NCI-H2227 (cell line): ENCODE measurements around the gene FBLN5.

Experiments used
- DNase-seq: peaks from one replicate; lab custom pipeline; 2025; ENCODE audit not compliant: unreplicated experiment; lab: John Stamatoyannopoulos, UW

The FBLN5 gene

DNA sequence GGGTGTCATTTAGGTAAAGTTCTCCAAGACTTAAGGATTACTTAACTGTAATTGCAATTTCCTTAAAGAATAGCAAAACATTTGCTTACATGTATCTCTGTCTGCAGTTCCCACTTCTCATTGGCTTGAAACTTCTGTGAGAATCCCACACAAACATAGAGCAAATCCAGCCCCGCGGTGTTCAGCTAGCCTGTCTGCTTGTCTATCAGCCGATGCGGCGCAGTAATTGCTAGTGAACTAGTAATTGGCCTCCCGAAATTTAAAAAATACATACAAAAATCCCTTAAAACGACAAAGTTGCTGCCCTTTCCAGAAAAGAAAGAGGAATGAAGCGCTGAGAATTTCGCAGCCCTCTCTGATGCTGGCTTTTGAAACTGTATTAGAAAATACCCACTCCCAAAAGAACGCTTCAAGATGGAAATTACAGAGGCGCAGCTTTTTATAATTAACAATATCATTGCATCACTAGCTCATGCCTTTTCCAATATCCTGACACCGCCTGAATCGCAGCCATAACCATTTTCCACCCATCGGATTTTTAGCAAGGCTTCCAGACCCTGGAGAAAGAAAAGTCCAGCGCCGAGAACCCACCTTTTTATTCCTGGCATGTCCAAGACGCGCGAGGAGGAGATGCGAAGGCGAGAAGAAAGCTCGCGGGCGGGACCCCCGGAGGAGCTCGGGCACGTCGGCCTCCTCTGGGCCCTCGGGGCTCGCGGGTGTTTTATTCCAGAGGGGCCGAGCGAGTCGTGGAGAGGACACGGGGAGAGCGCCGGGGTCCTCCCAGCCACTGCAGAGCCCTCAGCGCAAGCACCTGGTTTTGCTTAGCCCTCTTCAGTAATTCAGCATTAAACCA lies 646 bp downstream of the FBLN5 start:
- DNase-seq, result no peak

DNA sequence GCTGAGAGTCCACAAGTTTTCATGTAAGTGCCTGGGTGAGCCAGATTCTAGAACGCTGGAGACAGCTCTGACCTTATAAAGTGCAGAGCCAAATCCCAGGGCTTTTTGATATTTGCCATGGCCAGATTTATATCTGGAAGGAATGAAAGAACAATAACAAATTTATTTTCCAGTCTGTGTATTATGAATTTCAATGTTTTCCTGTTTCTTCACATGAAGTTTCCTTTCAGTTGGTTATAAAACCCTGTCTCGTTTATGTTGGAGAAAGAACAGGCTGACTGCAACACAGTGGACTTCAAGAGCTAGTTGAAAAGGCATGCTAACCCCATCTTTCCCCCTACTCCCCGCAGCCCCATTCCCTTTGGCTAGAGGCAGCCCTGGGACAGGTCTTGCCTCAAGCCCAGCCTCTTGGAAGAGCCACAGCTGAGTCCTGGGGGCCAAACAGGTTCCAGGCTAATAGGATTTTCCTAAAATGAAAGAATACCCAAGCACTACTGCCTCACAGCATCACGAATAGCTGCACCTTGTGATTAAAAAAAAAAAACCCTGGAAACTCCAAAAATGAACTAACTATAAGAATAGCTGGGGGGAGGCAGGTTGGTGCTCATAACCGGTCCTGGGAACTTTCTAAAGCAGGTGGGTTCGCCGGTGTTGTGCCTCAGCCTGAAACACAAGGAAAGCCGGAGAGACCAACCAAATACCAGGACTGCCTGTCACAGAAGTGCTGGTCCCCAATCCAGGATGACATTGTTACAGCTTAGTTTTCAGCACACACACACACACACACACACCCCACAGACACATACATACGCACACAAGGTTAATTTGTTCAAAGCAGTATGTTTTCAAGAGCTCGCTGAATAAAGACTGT lies 1.5 kb downstream of the FBLN5 start:
- DNase-seq, result no peak

DNA sequence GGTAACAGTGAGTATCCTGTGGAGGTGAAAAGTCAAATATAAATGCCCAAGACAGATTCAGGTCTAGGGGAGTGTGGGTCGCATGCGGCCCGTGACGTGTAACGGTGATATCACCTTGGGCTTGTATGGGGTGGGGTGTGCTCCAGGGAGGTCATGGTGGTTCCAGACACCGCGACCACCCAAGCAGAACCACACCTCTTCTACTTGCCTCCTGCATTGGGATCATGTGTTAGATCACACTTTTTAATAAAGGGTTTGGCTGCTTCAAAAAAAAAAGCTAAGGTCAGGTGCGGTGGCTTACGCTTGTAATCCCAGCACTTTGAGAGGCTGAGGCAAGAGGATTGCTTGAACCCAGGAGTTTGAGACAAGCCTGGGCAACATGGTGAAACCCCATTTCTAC lies 4.5 kb downstream of the FBLN5 start:
- DNase-seq, result no peak

DNA sequence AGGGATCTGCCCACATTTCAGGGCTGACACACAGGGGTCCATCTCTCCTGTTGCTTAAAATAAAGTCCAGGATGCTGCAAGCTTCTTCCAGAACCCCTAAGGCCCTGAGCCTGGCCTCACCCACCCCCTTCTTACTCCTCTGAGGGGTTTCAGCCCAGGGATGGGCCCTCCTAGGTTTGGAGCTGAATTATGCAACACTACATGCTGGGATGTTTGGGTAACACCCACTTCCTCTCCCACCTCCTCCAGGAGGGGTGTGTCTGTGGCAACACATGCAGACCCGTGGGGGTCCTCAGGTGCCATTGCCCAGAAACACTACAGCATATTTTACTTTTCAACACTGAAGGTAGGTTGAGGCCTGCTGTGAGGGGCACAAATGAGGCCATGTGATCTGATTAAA lies 5.4 kb downstream of the FBLN5 start:
- no peak for DNase-seq

DNA sequence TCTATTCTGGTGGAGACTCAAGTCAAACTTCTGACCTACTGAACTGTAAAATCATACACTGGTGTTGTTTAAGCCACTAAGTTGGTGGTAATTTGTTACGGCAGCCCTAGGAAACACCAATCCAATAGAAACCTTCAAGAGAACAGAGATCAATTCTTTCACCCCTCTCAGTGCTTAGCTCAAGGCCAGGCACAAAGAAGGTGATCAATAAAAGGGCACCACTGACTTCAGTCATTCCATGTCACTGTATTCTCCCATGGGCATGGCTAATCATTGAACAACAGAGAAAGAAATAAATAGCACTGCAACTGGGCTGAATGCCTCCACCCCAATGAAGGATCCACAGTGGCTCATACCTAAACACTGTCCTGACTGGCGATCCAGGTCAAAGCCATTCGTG lies 7.3 kb downstream of the FBLN5 start:
- no peak for DNase-seq

DNA sequence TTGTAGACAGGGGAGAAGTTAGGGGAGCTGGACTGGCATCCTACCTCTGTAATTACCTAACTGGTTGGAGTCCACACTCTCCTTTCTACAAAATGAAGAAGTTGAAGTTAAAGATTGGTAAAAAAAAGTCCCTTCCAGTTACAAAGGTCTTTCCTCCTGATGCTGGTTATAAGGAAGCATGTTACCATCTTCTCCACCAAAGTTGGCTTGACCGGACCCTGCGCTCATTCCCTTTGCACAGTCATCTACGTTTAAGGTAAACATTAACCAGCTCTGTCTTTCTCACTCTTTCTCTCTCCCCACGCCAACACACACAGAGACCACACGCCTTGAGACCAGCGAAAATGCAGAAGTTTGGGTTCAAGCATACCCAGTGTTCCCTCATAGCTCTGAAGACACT lies 11.9 kb downstream of the FBLN5 start:
- no peak for DNase-seq

DNA sequence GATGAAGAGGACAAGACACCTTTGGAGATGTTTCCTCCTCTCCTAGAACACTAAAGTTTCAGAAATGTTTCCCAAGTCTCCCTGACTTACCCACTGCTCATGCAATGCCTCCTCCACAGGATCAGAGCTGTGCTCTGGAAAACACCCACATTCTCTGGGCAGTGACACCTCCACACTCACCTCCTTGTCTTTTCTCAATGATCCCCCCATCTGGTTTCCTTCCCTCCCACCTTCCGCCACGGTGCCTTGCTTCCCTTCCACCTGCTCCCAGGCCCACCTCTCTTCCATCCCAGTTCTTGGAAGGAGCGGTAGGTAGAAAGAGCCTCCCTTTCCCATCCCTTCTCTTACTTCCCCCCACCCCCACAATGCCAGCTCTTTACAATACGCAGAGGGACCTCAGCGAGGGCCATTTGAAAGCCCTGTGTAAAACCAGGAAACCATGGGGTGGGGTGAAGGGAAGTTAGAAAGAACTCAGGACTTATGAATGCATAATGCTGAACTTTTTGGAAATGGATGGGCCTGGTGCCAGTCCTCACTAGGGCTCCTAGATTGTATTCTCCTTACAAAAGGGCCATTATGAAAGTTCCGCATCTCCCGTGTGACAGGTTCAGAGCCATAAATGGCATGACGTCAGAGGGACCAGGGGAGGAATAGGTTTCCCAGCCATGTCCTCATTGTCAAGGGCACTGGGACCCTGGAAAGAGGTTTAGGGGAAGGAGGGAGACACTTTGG lies 12.8 kb downstream of the FBLN5 start:
- no peak for DNase-seq

DNA sequence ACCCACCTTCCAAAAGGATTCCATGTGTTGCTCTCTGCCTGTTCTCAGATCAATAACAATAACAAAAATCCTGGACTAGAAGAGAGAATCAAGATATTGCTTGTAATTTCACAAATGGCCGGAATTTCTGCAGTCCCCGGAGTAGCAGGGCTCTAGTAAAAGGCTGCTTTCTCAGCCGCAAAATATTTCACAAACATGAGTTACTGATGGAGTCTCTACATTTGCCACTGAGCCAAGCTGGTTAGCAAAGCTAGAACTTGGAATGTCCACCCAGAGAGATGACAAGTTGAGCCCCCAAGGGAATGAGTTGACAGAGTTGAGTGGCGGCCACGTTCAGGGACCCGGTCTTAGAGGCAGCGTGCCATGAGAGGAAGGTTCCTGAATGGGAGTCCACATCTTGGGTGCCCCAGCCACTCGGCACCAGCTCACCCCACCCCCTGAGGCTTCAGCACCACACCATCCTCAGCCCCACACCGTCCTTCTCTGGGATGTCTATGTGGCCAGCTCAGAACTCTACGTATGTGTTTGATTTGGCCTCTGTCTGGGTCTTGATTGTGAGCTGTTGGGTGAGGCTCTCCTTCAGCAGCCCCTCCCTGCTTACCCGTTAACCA lies 15.9 kb downstream of the FBLN5 start:
- DNase-seq, result no peak

DNA sequence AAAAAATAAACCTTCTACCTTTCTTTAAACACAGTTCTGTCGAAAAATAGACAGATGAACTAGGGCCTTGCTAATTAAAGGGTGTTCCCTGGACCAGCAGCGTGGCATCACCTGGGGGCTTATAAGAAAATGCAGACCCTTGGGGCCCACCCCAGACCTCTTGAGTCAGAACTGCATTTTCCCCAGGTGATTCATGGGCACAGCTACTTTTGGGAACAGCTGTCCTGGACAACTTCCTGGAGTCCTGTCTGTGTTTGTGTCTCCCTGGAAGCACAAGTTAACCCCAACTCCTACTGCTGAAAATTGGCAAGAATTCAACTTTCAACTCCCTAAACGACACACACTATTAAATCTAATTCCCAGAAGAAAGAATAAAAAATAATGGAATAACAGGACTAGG lies 17.8 kb downstream of the FBLN5 start:
- no peak for DNase-seq

DNA sequence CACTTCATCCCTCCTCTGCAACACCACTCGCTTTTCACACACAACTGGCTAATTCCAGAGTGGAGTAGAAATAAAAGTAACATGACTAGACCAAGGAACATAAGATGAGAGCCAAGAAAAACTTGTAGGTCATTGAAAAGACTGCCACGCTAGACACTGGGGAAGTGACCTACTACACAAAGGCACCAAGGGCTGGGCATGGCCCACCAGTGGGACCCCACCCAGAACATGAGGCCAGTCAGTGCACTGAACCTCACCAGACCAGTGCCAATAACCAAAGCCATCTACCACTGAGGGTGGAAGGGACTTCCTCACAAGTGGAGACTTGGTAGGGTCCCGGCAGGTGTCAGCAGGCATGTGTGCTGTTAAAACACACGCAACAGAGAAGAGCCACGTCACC lies 19.7 kb downstream of the FBLN5 start:
- no peak for DNase-seq

DNA sequence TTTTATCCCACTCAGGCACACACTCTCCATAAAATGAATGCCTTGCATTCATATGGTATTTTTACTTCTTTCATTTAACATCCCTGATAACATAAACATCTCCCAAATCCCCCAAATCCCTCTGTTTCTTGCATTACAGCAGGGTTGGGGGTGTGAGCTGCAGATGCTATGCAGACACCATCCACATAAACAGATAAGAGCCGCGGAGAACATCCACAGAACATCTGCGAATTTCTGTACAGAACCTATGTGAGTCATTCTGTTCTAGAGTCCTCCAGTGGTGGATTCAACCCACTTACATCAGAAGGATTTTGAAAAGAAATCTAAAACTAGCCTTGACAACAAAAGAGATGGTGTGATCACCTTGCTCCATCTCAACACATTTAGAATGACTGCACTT lies 20.3 kb downstream of the FBLN5 start:
- no peak for DNase-seq

DNA sequence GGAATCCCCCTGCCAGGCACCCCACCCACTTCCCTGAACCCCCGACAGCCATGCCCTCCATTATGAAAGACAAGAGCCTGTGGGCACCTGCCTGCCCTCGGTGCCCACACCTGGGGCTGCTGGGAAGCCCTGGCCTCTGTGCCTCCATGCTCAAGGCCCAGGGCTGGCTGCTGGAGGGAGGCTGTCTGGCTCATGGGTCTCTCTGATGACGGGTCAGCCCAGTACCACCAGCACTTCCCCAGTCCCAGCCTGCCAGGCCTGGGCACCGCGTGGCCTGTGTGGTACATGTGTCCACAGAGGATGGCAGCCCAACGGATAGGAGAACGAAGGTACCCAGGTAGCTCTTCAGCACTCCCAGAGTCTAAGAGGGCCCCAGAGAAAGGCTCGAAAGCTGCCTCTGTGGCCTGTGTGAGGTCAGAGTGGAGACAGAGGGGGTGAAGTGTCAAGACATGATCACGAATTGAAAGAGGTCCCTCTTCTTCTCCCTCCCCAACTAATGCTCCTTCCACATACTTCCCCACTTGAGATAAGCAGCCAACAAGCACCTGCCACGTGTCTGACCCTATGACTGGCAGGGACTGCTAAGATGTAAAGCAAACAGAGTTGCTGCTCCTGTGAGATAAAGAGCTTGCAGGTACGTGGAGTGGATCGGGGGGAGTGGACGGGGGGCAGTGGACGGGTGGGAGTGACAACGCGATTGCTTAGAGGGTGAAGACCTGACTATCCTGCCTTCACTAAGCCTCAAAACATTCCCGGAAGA lies 21.2 kb downstream of the FBLN5 start:
- DNase-seq, result no peak

DNA sequence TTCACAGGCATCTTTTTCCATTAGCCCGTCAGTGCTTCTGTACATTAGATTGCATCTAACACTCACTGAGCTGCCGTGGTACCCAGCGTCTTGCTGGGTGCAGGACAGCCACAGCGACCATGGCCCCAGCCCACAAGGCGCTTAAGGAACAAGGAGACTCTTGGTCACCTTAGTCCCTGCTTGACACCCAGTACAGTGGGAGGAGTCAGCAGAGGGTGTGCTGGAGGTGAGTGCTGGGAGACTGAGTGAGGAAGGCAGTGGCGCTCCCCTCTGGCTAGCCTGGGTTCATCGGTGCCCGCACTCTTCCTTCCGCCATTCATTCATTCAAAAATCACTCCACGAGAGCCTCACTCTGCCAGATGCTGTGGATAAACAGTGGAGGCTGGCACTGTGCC lies 21.8 kb downstream of the FBLN5 start:
- no peak for DNase-seq

DNA sequence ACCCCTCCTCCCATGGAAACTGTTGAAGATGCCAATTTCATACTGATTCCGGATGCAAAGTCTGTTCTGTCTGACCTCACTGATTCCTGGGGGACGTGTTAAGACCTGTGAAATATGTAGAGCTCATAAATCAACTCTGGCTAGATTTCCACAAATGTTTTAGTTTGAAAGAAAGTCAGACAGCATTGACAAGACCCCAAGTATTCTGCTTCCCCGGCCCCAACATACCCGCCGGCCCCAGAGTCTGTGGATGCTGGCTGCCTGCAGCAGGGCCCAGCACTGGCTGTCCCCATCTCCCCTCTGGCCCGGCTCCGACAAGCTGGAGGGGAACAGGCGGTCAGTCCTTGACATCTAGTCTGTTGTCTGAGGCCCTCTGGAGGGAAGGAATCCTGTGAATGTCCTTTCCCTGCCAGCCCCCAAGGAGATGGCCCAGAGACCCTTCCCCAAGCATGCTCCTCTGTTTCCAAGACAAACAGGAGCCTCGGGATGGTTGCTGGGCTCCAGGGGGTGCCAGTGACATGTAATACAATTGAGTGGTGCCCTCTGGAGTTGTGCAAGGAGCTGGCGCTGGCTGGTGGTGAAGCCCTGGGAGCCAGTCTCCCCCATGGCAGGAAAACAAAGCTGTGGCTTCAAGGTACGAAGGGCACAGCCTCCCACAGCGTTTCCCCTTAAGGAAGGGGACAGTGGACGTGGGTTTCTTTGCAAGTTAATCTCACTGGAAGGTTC lies 22.3 kb downstream of the FBLN5 start:
- DNase-seq, result no peak

DNA sequence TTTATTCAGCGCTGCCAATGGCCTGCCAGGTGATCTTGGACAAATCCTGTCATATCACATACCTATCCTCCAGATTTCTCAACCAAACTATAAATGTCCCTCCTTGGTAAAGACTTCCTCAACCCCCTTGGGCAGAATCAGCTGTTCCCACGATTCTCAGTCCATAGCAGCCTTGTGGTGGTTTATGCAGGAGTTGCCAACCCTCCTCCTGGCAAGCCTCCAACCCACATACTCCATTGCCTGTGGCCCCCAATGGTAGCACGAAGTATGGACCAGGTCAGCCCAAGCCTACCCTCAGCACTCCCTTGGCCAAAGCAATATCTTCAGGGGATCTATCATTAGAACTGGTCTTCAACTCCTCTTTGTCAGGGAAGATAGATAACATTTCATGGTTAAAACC lies 27.0 kb downstream of the FBLN5 start:
- no peak for DNase-seq

DNA sequence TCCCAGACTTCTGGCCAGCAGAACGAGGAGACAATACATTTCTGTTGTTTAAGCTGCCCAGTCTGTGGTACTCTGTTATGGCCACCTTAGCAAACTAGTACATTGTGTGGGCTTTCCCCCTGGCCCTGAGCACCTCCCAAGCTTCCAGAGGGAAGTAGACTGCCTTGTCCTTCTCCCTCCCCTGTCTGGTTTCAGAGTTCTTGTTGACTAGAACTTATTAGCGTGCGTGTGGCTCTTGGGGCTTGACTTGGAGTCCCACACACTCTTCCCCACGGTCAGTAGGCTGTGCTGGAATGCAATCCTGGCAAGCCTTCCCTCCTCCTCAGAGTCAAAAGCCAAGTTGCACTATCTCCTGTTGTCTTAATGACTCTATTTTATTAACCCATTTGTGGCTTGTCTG lies 27.7 kb downstream of the FBLN5 start:
- DNase-seq, result no peak

DNA sequence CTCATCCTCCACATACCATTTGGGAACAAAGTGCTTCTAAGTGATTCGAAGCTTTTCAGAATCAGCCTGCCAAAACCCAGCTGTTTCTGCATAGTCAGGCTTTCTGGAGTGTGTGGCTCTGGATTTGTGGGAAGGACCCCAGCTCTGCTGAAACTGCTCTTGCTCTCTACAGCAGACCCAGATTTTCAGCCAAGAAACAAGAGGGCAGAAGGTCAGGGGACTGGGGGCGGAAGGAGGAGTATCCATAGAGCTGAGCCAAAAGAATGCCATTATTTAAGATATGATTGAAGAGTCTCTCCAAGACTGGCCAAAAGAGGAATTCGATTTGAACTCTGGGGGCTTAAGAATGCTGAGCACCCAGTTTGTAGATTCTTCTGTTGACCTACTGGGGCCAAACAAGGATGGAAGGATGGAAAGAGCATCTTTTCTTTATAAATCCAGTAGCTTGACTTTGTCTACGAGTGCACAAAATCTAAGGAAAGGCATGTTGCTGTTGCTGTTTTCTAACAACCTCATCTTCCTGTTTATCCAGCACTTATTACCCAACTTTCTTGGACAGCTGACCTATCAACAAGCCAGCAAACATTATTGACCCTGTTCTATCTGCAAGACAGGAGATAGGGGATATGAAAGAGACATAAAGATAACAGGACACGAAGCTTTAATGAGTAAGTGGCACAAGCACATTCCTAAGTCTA lies 29.2 kb downstream of the FBLN5 start:
- no peak for DNase-seq

DNA sequence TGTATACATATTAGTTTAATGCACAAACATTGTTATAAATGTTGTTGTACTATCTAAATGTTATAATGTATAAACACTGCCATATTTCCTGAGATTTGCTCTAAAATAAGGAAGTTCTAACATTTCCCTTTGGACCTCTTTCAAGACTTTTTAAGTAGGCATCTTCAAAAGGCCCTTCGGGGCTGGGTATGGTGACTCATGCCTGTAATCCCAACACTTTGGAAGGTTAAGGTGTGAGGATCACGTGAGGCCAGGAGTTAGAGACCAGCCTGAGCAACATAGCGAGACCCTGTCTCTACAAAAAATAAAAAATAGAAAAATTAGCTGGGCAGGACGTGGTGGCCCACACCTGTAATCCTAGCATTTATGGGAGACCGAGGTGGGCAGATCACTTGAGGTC lies 35.5 kb downstream of the FBLN5 start:
- DNase-seq, result no peak

DNA sequence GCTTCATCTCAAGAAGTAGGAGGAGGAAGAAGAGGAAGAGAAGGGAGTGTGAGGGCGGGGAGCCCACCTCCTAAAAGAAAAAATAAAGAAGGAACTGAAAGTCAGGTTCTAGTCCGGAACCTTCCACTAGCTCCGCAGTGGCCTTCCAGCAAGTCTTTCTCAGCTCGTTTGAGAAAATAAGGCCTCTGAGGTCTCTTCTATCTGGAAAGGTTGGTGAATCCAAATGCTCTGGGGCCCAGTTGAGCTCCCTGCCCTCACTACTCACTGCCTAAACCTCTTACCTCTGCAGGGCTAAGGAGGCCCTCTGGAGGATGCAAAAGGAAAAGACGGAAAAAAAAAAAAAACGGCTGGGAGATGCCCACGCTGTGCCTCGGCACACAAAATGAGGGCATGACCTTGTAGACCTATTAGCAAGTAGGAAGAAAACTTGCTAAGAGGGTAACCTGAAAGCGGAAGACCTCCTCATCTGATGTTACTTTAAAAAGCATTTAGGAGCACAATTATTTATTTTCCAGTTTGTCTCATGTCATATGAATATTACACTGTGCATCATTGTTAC lies 35.9 kb downstream of the FBLN5 start:
- DNase-seq, result no peak
